NCI-H510A treated with DMSO at 0.1 percent for 48 hours (cell line): ENCODE data around the gene PKIG.
"Not testable (repeated sequence)": the region's sequence is repeated elsewhere in the genome, so short reads cannot be mapped to it uniquely, and the experiment has no call there.

Experiments used
- DNase-seq: peaks from one replicate; lab custom pipeline; 2025; lab: John Stamatoyannopoulos, UW

PKIG gene

DNA sequence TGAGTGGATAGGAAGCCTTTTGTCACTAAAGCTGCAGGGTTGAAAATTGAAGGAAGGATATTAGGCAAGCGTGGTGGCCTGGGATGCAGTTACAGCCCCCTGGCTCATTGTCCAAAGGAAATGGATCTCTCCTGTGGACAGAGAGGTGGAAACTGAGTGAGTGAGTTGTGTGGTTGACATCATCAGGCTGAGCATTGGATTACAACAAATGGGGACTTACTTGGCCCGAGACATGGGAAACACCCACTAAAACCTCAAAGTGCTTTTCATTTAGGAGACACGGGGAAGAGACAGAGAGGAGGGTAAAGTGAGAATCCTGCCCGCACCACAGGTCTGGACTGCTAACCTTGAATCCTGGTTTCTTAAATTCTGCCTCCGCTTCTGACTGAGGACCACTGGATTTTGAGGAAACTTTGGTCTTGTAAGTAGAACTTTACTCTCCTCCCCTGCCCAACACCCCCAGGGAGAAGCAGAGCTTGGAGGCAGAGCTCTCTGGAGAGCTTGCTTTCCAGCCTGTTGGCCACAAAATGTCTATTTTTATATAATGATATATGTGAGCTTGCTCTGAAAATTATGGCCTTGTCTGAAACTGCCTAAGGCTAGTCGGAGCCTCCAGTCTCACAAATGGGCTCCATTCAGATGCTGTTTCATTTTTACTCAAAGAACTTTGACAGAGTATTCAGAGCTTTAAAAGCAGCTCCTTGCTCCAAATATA, at the start of gene PKIG:
PKIG (plus strand) TSS at position 269 of the 715 bp plus-strand sequence. CDS start 31,978 bp downstream, outside the sequence.
- DNase-seq, result no peak

DNA sequence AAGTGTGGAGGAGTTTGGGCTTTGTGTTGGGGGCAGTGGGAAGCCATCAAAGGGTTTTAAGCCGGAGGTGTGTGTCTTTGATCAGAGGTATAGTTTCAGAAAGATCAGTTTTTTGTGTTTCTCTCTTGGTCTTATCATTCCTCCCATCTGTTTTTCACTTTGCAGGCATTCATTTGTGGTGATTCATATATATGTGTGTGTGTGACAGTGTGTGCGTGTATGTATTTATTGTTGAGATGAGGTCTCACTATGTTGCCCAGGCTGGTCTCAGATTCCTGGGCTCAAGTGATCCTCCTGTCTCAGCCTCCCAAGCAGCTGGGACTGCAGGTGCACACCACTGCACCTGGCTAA, 49.4 kb upstream of the PKIG start:
- DNase-seq, result no peak

DNA sequence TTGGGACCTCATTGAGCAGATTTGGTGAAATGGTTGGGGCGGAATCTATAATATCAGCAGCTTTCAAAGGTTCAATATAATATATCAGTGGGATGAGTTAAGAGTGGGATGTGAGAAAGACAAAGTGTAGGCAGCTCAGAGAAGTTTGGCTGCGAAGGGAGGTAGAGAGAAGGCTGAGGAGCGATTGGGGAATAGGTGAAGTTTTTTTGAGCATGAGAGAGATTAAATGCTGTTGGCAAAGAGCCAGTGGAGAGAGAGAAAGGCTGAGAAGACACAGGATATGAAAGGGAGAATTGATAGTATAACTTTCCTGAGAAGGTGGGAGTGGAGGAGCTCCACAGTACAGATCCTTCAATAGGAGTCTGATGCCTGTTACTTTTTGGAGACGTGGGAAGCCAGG, 48.5 kb upstream of the PKIG start:
- DNase-seq, result no peak

DNA sequence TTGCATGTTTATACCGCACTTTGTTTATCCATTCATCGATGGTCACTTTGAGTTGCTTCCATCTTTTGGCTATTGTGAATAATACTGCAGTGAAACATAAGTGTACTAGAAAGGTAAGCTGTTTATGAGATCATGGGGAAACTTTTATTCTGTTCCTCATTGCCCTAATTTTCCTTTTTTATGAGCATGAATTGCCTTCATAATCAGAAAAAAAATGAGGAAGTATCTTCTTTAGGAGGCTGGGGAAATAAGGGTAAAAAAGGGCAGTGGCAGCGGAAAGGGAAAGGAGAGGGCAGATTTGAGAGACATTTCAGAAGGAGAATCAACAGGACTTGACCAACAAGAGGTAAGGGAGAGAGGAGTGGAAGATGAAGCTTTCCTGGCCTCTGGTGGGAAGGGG, 46.2 kb upstream of the PKIG start:
- no peak for DNase-seq

DNA sequence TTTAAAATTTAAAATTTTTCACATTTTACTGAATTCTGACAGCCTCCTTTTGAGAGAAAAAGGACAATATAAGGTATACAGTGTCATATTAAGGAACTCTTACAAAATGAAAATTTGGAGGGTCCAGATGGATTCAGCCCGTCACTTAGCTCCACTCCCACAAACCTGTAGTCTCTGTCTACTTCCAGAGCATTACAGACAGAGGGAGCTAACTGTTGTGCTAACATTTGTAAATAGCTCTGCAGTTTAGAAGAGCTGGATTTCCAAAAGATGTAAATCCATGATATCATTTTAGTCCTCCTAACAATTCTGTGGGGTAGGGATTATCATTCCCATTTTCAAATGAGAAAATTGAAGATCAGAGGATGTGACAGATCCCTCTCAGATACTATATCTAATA, 44.4 kb upstream of the PKIG start:
- no peak for DNase-seq

DNA sequence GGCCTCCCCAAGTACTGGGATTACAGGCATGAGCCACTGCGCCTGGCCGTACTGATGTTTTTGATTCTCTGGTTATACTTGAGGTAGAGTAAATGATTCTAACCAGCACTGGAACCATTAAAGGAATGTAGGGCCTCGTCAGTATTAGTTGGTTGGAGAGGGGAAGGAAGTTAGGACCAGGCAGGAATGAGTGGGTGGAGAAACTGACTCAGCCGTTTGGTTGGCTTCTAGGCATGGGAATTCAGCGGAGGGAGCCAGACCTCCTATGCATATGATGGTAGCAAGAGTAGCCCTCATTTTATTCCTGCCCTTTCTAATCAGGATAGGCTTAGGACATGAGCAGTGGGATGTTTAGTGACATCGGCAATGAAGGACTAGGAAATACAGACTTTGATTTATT, 41.5 kb upstream of the PKIG start:
- DNase-seq, result no peak

DNA sequence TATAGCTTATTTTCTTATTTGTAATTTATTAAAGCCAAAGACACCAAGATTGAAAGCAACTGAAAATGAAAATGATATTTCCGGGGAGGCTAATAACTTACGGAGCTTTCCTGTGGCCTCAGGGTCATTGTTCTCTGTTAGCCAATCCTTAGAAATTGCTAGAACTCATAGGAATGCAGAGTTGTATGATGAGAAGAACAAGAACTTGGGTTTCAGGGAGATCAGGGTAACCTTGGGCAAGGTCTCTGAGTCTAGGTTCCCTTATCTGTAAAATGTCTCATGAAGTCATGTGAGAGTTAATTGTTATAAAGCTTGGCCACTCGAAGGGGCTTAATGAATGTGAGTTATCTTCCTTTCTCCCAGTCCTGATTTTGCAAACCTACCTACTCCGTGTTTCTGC, 40.4 kb upstream of the PKIG start:
- no peak for DNase-seq

DNA sequence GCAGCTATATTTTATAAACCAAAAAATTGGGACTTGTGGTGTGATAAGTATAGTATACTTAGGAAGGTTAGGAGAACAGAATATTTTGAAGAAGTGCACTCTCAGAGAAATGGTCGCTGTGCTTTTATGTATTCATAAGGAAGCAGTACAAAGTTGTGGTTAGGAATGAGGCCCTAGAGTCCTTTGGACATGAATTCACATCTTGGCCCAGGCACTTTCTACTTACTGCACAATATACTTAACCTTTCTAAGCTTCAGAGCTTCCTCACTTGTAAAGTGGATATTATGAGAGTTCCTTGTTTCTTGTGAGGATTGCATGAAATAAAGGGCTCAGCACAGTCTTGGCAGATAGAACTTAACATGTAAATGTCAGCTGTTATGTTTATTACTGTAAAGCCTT, 39.5 kb upstream of the PKIG start:
- no peak for DNase-seq

DNA sequence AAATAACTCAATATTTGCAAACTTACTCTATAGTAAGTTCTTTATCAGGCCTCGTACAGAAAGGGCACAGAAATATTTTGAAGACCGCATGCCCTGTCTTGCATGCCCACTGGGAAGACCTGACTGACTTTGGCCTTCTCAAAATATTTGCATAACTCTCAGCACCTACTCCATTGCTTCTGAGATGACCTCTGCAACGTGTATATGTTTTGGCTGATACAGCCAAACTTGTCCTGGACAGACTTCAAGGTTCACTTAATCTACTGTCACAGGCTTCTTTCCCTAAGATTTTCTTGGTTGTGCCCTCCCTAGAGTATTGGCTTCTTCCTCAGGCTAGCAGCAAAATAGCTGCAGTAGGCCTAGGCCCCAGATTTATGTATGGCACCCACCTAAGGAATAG, 39.0 kb upstream of the PKIG start:
- DNase-seq, result no peak

DNA sequence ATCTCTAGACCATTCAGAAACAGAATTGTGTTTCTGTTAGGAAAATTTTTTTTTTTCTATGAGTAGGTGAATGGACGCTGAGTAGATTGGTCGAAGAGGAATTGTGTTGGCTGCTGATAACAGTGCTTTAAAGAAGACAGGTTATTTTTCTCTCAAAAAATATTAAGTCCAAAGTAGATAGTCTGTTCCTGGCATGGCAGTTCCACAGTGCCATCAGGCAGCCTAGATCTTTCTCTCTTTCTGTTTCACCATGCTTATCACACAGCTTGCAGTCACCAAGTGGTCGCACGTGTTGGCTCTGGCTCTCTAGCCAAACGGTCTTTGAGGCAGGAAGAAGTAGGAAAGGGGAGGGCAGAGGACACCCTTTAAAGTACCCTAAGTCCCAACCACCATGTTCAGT, 38.1 kb upstream of the PKIG start:
- no peak for DNase-seq

DNA sequence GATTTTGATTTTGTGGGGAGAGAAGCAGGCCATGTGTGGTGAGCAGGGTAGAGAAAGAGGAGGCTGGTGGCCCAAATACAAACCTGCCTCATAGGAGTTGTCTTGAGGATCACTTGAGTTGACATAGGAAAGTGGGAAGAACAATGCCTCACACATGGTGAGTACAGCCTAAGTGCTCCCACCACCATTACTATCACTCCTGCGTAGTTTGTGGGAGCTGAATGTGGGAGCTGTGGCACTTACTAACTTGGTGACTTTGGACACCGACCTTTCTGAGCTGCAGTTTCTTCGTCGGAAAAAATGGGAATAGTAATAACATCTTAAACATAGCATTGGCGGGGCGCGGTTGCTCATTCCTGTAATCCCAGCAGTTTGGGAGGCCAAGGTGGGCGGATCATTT, 35.0 kb upstream of the PKIG start:
- DNase-seq, result no peak

DNA sequence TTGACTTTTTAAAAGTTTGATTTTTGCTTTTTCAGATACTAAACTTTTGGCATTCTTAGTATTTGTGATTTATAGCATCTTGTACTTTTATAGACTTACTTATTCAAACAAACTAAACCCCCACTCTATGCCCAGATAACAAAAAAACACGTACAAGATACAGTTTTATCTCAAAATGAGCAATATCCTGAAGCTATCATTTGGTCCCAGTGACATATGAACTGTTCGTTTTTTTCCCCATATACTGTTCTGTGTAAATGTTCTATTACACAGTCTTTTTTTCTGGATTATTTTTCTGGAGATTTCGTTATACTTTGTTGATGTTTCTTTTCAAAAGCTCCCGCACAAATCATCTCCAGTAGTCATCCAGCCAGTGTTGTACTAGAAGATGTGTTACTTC, 33.3 kb upstream of the PKIG start:
- DNase-seq, result no peak

DNA sequence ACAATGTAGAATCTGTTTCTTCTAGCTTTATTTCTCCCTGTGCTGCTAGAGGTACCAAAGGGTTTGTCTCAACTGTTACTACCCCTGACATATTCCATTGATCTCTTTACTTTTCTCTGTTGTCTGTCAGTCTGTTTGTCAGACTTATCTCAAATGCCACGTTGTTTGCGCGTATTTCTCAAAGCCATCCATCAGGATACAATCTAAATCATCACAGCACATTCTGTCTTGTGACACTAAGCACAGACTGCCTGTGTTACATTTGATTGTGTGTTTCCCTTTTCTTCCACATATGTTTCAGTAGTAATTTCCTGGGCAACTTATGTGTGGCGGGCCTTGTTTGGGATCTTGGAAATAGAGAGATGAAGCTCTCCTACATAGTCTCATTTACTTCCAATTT, 30.3 kb upstream of the PKIG start:
- no peak for DNase-seq

DNA sequence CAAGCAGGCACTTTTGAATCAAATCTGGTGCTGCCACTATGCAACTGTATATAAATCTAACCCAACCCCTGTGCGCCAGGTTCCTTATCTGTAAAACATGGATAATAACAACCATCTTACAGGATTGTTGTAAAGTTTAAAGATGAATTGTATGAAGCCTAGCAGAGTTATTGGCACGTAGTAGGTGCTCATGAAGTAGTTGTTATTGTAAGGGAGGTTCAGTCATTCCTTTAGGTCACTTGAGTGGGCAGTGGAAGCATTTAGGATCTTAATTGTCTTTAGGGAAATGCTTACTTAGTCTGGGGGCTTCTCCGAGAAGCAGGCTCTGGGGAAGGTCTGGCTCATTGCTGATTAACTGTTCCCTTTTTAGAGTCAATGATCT, 29.8 kb upstream of the PKIG start:
- no peak for DNase-seq

DNA sequence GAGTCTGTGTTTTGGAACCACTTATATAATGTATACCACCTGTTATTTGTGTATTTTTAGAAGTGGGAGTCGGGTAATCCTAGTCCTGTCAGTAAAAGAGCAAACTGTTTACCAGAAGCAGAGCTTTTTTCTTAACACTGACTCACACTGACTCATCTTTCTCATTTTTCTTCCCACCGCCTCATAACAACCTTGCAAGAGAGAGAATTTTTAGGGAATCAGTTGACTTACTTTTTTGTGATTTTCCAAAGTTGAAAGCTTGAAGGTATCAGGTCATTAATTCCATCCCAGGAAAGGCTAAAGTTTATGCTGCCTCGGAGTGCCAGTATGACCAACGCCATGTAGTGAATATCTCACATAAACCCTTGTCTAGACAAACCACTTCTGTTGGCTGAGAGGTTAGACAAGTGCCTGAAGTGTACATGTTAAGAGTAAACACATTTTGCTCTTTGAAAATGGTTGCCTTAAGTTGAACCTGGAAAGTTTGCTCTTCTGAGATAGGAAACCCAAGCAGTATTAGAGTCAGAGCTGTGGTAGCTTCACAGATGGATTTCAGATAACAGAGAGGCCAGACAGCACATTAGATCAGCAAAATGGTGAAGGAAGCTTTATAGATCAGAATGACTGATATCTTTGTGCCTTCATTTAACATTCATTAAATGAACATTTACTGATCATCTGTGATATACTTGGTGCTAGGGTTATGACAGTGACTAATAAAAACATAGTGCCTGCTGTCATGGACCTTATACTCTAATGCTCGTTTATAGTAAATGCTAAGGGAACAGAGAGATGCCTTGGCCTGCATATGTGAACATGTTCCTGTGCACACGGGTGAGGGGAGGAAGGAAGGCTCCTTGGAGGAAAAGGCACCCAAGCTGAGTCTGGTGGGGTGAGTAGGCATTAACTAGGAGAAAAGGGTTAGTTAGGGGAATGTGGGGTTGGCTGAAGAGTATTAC, 29.1 kb upstream of the PKIG start:
- peak; percentile 87 for DNase-seq

DNA sequence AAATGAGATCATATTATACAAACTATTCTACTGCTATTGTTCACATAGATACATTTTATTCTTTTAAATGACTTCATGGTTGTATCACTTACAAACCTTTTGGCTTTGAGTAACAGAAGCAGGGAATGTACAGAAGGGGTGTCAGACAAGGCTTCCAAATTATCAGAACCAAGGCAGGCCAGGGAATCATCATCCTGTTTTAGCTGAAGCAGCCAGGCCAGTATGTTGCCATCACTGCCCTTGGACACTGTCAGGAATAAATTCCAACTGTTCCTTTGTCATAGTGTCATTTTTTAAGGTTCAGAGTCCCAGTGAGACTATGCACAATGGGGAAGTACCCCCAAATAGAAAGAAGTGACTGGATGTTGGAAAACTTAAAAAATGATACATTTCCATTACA, 23.1 kb upstream of the PKIG start:
- no peak for DNase-seq

DNA sequence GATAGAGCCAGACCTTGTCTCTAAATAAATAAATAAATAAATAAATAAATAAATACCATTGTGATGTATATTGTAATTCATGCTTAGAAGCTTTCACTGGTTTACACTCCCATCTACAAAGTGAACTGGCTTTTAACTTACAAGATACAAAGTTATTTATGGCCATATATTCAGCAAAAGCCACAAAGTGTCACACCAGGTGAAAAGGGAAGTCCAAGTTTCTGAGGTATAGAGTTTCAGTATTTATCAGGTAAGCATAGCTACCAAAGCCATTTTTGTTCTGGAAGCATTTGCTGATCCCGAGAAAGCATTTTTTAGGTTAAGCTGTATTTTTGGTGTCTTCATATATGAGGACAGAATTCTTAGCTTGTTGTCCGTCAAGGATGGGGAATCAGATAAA, 22.1 kb upstream of the PKIG start:
- DNase-seq, result no peak

DNA sequence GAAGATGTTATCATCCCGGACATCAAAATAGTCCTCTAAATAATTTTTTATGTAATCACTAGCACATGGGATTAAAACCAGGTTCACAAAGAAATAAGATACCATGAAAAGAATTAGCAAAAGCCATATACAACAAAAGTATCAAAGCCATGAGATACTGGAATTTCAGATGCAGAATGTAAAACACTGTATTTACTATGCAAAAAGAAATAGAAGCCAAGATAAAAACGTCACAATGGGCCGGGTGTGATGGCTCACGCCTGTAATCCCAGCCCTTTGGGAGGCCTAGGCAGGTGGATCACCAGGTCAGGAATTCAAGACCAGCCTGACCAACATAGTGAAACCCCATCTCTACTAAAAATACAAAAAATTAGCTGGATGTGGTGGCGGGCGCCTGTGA, 21.6 kb upstream of the PKIG start:
- not testable (repeated sequence) for DNase-seq

DNA sequence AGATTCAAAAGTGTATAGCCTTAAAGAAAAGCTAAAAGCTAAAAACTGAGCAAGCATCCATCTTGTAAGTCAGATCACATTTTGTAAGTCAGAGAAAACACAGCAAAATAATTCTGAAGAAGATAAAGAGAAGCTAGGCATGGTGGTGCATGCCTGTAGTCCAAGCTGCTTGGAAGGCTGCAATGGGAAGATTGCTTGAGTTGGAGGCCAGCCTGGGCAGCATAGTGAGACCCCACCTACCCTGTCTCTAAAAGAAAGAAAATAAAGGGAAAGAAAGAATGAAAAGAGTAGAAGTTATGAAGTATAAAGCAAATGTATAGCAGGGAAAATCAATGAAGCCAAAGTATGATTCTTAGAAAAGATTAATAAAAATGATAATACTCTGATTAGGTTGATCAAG, 20.5 kb upstream of the PKIG start:
- DNase-seq, result no peak

DNA sequence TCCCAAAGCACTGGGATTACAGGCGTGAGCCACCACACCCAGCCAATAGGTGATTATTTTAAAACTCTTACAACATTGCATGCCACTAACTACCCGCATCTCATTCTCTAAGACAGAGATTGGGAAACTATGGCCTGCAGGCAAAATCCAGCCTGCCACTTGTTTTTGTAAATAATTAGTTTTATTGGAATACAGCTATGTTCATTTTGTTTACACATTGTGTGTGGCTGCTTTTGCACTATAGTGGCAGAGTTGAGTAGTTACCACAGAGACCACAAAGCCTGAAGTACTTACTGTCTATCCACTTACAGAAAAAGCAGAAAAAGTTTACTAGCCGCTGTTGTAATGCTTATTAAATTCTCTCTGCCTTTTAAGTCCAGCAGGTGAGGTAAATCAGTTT, 16.4 kb upstream of the PKIG start:
- DNase-seq, result no peak

DNA sequence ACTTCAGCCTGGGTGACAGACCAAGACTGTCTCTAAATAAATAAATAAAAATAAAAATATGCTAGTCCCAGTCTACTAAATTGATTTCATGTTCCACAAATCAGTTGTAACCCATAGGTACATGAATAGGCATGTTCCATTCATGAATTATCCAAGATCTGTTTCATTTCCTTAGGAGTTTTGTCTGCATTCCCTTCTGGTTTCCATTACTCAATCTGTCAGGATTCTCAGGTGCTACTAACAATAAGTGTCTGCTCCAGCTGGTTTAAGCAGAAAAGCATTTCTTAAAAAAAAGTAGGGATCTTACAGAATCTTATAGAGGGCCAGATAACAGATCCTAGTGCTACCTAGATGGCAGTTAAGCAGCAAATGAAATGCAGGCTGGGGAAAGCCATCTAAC, 15.6 kb upstream of the PKIG start:
- no peak for DNase-seq

DNA sequence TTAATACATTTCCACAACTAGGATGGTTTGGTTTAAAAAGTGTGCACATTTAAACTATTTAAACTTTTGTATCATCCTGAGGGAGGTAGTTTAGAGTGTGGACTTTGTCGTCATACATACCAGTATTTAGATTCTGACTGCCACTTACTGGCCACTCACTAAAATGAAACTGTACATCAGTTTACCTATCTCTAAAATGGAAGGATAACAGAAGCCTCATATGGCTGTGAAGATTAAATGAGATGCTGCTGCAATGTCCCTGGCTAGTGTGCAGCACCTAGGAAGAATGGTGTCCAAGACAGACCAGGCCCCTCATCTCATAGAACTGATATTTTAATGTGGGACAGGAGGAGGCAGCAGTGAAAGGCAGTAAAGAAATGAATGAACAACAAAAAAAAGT, 12.0 kb upstream of the PKIG start:
- DNase-seq, result no peak

DNA sequence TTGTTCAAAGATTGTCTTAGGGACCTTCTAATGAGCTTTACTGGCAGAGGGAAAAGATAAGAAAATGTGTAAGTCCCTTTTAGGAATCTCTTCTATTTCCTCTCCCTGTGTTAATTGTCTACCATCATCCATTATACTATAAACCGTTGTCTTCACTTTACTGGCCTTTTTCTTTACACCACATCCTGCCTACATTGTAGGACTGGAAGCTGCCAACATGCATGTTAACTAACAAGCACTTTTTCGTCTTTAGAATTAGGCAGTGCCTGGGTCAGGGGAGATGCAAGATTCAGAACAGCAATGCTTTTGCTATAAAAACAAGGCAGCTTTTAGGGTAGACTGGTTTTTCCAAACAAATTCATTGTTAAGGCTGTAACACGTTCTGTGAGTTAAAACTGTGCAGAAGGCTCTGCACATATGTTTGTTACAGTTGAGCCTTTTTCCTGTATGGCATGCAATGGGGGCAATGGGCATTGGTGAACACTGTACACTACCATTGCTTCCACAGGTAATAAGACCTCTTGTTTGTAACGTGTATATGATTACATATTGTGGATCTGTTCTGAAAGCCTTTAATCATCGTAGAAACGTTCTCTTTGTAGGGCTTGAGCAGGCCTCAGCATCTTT, 10.9 kb upstream of the PKIG start:
- DNase-seq, result no peak
